Measurements from ENCODE around the gene SARDH.

The SARDH gene

DNA sequence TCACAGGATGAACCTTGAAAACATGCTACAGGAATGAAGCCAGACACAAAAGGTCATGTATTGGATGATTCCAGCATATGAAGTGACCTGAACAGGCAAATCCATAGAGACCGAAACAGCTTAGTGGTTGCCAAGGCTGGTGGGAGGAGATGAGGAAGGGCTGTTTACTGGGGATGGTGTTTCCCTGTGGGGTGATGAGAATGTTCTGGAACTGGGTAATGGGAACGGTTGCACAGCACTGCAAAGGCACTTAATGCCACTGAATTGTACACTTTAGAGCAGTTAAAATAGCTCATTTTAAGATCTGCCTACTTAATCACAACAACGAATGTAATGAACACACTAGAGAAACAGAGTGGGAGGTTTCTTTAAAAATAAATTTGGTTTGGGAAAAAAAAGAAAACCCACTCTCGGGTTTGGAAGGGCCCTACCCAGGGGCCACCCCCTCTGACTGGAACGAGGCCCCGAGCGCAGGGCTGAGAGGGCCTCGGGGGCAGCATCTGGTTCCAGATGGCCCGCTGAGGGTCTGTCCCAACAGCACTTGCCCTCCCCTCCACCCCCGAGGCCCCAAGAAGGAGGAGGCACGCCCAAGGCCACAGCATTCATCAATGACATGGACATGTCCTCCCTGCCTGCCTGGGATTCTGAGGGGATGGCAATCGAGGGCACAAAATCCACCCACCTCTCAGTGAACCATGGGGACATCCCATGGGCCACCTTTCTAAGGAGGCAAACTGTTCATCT lies 31.7 kb downstream of the SARDH start:
- no peak for TF ChIP-seq CTCF (IDR thresholded peaks at IDR 0.05; ENCODE audit: insufficient read depth, low read depth, low read length, missing control alignments)
- no peak overlapping the region for H3K4me3 ChIP-seq (ENCODE audit: low read depth, low read length)
- no peak for DNase-seq (ENCODE audit: low read depth)

- no peak for DNase-seq (ENCODE audit: low read depth)
- TF ChIP-seq CTCF (IDR thresholded peaks at IDR 0.05; ENCODE audit: insufficient read depth, low read depth, low read length, missing control alignments): no peak
- no peak overlapping the region for H3K4me3 ChIP-seq (ENCODE audit: low read depth, low read length)
Observed at GRCh38 chr9:133705576-133705975, 32.6 kb downstream of the SARDH start.

- H3K4me3 ChIP-seq (ENCODE audit: low read depth, low read length): no peak overlapping the region
- no peak for TF ChIP-seq CTCF (IDR thresholded peaks at IDR 0.05; ENCODE audit: insufficient read depth, low read depth, low read length, missing control alignments)
Observed at GRCh38 chr9:133704711-133705181, 33.4 kb downstream of the SARDH start.

GRCh38 chr9:133703591-133704399 lies 34.4 kb downstream of the SARDH start:
- H3K4me3 ChIP-seq (ENCODE audit: low read depth, low read length): no peak overlapping the region
- TF ChIP-seq CTCF (IDR thresholded peaks at IDR 0.05; ENCODE audit: insufficient read depth, low read depth, low read length, missing control alignments): no peak
- no peak for DNase-seq (ENCODE audit: low read depth)

More at GRCh38 chr9:133704711-133705181, 33.4 kb downstream of the SARDH start:
- DNase-seq (ENCODE audit: low read depth): no peak

GRCh38 chr9:133702798-133703590 lies 35.2 kb downstream of the SARDH start:
- no peak for DNase-seq (ENCODE audit: low read depth)
- no peak for TF ChIP-seq CTCF (IDR thresholded peaks at IDR 0.05; ENCODE audit: insufficient read depth, low read depth, low read length, missing control alignments)
- H3K4me3 ChIP-seq (ENCODE audit: low read depth, low read length): no peak overlapping the region

DNA sequence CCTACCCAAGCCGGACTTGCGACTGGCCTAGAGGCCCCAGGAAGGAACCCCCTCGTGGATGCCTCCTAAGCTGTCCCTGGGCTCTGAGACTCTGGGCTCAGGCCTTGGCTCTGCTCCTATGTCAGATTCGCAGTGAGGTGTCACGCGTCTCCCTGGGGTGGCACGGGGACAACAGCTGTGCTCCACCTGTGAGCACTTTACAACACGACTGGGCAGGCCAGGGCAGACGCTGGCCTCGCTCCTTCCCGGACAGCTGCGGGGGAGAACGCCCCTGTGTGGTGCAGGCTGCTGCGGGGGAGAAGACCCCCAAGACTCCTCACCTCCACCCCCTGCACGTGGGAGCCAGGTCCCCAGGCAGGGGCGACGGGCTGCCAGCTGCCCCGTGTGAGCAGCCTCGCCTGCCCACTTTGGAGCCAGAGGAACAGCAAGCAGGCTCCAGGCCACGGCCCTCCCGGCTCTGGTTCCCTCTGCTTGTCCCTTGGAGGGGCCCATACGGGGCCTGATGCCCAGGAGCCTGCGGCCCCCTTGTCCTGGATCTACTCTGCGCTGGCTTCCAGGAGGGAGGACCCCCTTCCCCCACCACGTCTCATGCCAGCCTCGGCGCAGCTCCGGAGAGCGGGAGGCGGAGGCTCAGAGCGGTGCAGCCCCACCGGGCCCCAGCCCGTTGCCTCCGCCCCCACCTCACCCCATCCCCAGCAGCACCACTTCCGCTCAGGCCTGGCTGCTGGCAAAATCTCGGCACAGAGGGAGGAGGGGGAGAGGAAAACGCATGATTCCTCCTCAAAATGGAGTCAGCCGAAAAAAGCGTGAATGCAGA lies 36.0 kb downstream of the SARDH start:
- no peak for DNase-seq (ENCODE audit: low read depth)
- H3K4me3 ChIP-seq (ENCODE audit: low read depth, low read length): no peak overlapping the region
- TF ChIP-seq CTCF (IDR thresholded peaks at IDR 0.05; ENCODE audit: insufficient read depth, low read depth, low read length, missing control alignments): no peak

All from GM12865 (cell line).